Trophoblast cell (in vitro differentiated cells and primary cell): ENCODE measurements around the gene SPPL3.
"Not testable (repeated sequence)": the region's sequence is repeated elsewhere in the genome, so short reads cannot be mapped to it uniquely, and the experiment has no call there.

Source experiments
- DNase-seq, 2 donors: peaks; one replicate each; pipeline ENCODE4 v3.0.0-alpha.2; 2016
- H2AFZ ChIP-seq: 2 replicates; pipeline ENCODE4 v1.6.1; 2013; ENCODE audit warnings: low read length, moderate library complexity, mild to moderate bottlenecking; ENCODE audit not compliant: insufficient read depth, poor library complexity
- H2AK5ac ChIP-seq: 2 replicates; pipeline ENCODE4 v1.6.1; 2013; ENCODE audit warnings: mild to moderate bottlenecking, low read length
- H2BK120ac ChIP-seq: 2 replicates; pipeline ENCODE4 v1.6.1; 2013; ENCODE audit warnings: low read length, mild to moderate bottlenecking, moderate library complexity; ENCODE audit not compliant: insufficient read depth, poor library complexity
- H2BK12ac ChIP-seq: 2 replicates; pipeline ENCODE4 v1.6.1; 2013; ENCODE audit warnings: mild to moderate bottlenecking, low read length, moderate library complexity
- H2BK5ac ChIP-seq: 2 replicates; pipeline ENCODE4 v1.6.1; 2013; ENCODE audit warnings: low read length, low read depth, moderate library complexity, mild to moderate bottlenecking; ENCODE audit not compliant: poor library complexity
- H3K14ac ChIP-seq: 2 replicates; pipeline ENCODE4 v1.6.1; 2013; ENCODE audit warnings: mild to moderate bottlenecking, low read length
- H3K18ac ChIP-seq: 2 replicates; pipeline ENCODE4 v1.6.1; 2013; ENCODE audit warnings: mild to moderate bottlenecking, low read length
- H3K23ac ChIP-seq: 2 replicates; pipeline ENCODE4 v1.6.1; 2013; ENCODE audit warnings: low read length
- H3K27ac ChIP-seq: 2 replicates; pipeline ENCODE4 v1.5.1; 2013; ENCODE audit warnings: low read depth, mild to moderate bottlenecking, inconsistent platforms, low read length, moderate library complexity
- H3K27me3 ChIP-seq: 2 replicates; pipeline ENCODE4 v1.6.1; 2013; ENCODE audit warnings: inconsistent platforms, mild to moderate bottlenecking, low read length, moderate library complexity; ENCODE audit not compliant: insufficient read depth
- H3K36me3 ChIP-seq, 2 experiments: 1 replicate in 1 of 2; 2 replicates in 1 of 2; pipeline ENCODE4 v1.6.1; 2013; ENCODE audit warnings: low read length in 2 of 2, mild to moderate bottlenecking in 2 of 2, moderate library complexity in 1 of 2; ENCODE audit not compliant: insufficient read depth in 2 of 2, control insufficient read depth in 1 of 2
- H3K4ac ChIP-seq: 2 replicates; pipeline ENCODE4 v1.6.1; 2013; ENCODE audit warnings: low read depth, mild to moderate bottlenecking, low read length, moderate library complexity
- H3K4me1 ChIP-seq, 2 experiments: 1 replicate in 1 of 2; 2 replicates in 1 of 2; pipeline ENCODE4 v1.6.1; 2013; ENCODE audit warnings: low read length in 2 of 2, mild to moderate bottlenecking in 2 of 2, moderate library complexity in 1 of 2; ENCODE audit not compliant: insufficient read depth in 2 of 2, control insufficient read depth in 1 of 2
- H3K4me2 ChIP-seq: 2 replicates; pipeline ENCODE4 v1.6.1; 2013; ENCODE audit warnings: inconsistent platforms, mild to moderate bottlenecking, low read length, moderate library complexity
- H3K4me3 ChIP-seq: 2 replicates; pipeline ENCODE4 v1.5.1; 2013; ENCODE audit warnings: mild to moderate bottlenecking, low read depth, low read length, inconsistent platforms
- H3K79me1 ChIP-seq: one replicate; pipeline ENCODE4 v1.6.1; 2013; ENCODE audit warnings: low read length
- H3K79me2 ChIP-seq: 2 replicates; pipeline ENCODE4 v1.6.1; 2013; ENCODE audit warnings: low read length, mild to moderate bottlenecking; ENCODE audit not compliant: control insufficient read depth, insufficient read depth, poor library complexity
- H3K9ac ChIP-seq: 2 replicates; pipeline ENCODE4 v1.6.1; 2013; ENCODE audit warnings: mild to moderate bottlenecking, low read length
- H3K9me3 ChIP-seq: 2 replicates; pipeline ENCODE4 v1.6.1; 2013; ENCODE audit warnings: low read depth, mild to moderate bottlenecking, control low read depth, inconsistent platforms, low read length; ENCODE audit not compliant: insufficient read depth
- H4K12ac ChIP-seq: 2 replicates; pipeline ENCODE4 v1.6.1; 2013; ENCODE audit warnings: low read depth, mild to moderate bottlenecking, low read length, moderate library complexity
- H4K8ac ChIP-seq: 2 replicates; pipeline ENCODE4 v1.6.1; 2013; ENCODE audit warnings: low read depth, mild to moderate bottlenecking, low read length, moderate library complexity
- H4K91ac ChIP-seq: one replicate; pipeline ENCODE4 v1.6.1; 2013; ENCODE audit warnings: low read depth, mild to moderate bottlenecking, low read length, moderate library complexity
- WGBS: extraction: QIAGEN DNeasy Blood & Tissue Kit; methylation state at CpG from one replicate; pipeline ENCODE4 v1.1.7; 2013; ENCODE audit warnings: missing lambda C conversion rate; ENCODE audit not compliant: insufficient read length, insufficient coverage; ENCODE audit errors: extremely low coverage; 5-methylcytosine and 5-hydroxymethylcytosine counted together

The SPPL3 gene

GRCh38 chr12:120902846-120903411, 1.2 kb downstream of the SPPL3 start:
- Histone ChIP-seq H3K4me3 (peak overlapping the region; percentile 99), H2AFZ (peak overlapping the region; percentile 1), H3K36me3 (peaks cover 2 to 3% of the 10 kb centered on the region in 2 experiments), H3K4me1 (peaks cover 10% of the 10 kb centered on the region in 2 experiments), H3K27ac (no peak overlapping the region), H2BK120ac (no peak overlapping the region), H3K79me1 (peaks cover 7% of the 10 kb centered on the region), H4K12ac (no peak overlapping the region), H3K79me2 (peaks cover 16% of the 10 kb centered on the region), H3K9me3 (no peaks in the 10 kb centered on the region), H3K23ac (no peak overlapping the region), H3K27me3 (no peaks in the 10 kb centered on the region), H2BK12ac (no peak overlapping the region), H3K9ac (no peak overlapping the region), H4K8ac (no peak overlapping the region), H3K14ac (no peak overlapping the region), H2BK5ac (no peak overlapping the region), H3K4me2 (peak overlapping the region; percentile 66), H3K4ac (peak overlapping the region; percentile 21), H3K18ac (no peak overlapping the region), H4K91ac (no peak overlapping the region), H2AK5ac (no peak overlapping the region)
- DNase-seq = peak; percentile 8 to 39
- 100% methylated on average over 1 of the region's 15 CpGs for WGBS

GRCh38 chr12:120901818-120902217, 2.3 kb downstream of the SPPL3 start:
- H3K9ac ChIP-seq = no peak overlapping the region
- no peak overlapping the region for H3K27ac ChIP-seq
- no peaks in the 10 kb centered on the region for H3K9me3 ChIP-seq
- WGBS = no CpG with 5 or more reads among the region's 4 CpGs
- H3K4me3 ChIP-seq = no peak overlapping the region
- no peak overlapping the region for H3K18ac ChIP-seq
- peaks cover 7% of the 10 kb centered on the region for H3K79me1 ChIP-seq
- H2BK12ac ChIP-seq = no peak overlapping the region
- H2AFZ ChIP-seq = no peak overlapping the region
- H3K79me2 ChIP-seq = peaks cover 16% of the 10 kb centered on the region
- H2AK5ac ChIP-seq = no peak overlapping the region
- H3K23ac ChIP-seq = no peak overlapping the region
- peaks cover 2 to 3% of the 10 kb centered on the region in 2 experiments for H3K36me3 ChIP-seq
- H3K27me3 ChIP-seq = no peaks in the 10 kb centered on the region
- no peak overlapping the region for H4K12ac ChIP-seq
- no peak overlapping the region for H3K4ac ChIP-seq
- DNase-seq = no peak
- H2BK5ac ChIP-seq = no peak overlapping the region
- peaks cover 3 to 4% of the 10 kb centered on the region in 2 experiments for H3K4me1 ChIP-seq
- H4K91ac ChIP-seq = no peak overlapping the region
- no peak overlapping the region for H3K14ac ChIP-seq
- peak overlapping the region; percentile 19 for H3K4me2 ChIP-seq
- H2BK120ac ChIP-seq = no peak overlapping the region
- no peak overlapping the region for H4K8ac ChIP-seq

- H3K36me3 ChIP-seq, H2BK12ac ChIP-seq, H3K79me1 ChIP-seq, H3K4ac ChIP-seq, H4K12ac ChIP-seq, H3K27me3 ChIP-seq, H3K18ac ChIP-seq, H2BK120ac ChIP-seq, H2BK5ac ChIP-seq, H3K23ac ChIP-seq, DNase-seq, H4K91ac ChIP-seq, H3K14ac ChIP-seq, H4K8ac ChIP-seq, H3K9ac ChIP-seq, H2AK5ac ChIP-seq, H3K4me2 ChIP-seq, H3K27ac ChIP-seq, H3K9me3 ChIP-seq, H2AFZ ChIP-seq, H3K4me1 ChIP-seq, H3K4me3 ChIP-seq: not testable (repeated sequence)
- no CpG with 5 or more reads among the region's 5 CpGs for WGBS
- H3K79me2 ChIP-seq = peaks cover 16% of the 10 kb centered on the region
Measured at GRCh38 chr12:120901101-120901500, 3.1 kb downstream of the SPPL3 start.

DNA sequence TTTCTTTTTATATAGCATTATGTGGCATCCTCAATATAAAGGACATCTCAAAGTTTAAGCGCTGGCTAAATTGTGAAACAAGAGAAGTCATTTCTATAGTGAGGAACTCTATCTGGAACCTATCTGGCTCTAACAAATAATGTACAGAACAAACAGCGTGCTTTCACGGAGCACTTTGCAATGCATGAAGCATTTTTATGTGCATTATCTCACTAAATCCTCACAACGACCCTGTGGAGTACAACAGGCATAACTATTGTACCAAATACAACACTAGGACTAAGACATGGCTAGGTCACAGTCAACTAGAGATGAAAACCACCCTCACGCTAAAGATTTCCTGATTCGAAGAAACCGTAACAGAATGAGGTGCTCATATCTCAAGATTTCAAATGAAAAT, 8.6 kb downstream of the SPPL3 start:
- no peak overlapping the region for H4K12ac ChIP-seq
- no peak overlapping the region for H3K18ac ChIP-seq
- H3K4ac ChIP-seq = no peak overlapping the region
- no peak overlapping the region for H3K14ac ChIP-seq
- H3K9me3 ChIP-seq = no peaks in the 10 kb centered on the region
- H3K27ac ChIP-seq = no peak overlapping the region
- peaks cover 2 to 6% of the 10 kb centered on the region in 2 experiments for H3K36me3 ChIP-seq
- no peak overlapping the region for H2BK12ac ChIP-seq
- H2AFZ ChIP-seq = no peak overlapping the region
- DNase-seq = no peak
- H3K79me1 ChIP-seq = no peaks in the 10 kb centered on the region
- H3K23ac ChIP-seq = no peak overlapping the region
- H4K8ac ChIP-seq = no peak overlapping the region
- H2AK5ac ChIP-seq = no peak overlapping the region
- no CpG with 5 or more reads among the region's 7 CpGs for WGBS
- no peak overlapping the region for H2BK5ac ChIP-seq
- H4K91ac ChIP-seq = no peak overlapping the region
- H3K4me2 ChIP-seq = no peak overlapping the region
- H3K27me3 ChIP-seq = no peaks in the 10 kb centered on the region
- peaks cover 2 to 5% of the 10 kb centered on the region in 2 experiments for H3K4me1 ChIP-seq
- no peak overlapping the region for H3K4me3 ChIP-seq
- no peak overlapping the region for H2BK120ac ChIP-seq
- peaks cover 3% of the 10 kb centered on the region for H3K79me2 ChIP-seq
- H3K9ac ChIP-seq = no peak overlapping the region
